Measurements from ENCODE around the gene PCSK6. TPM values are rescaled to one million over a fixed set of nuclear protein-coding genes. Genes with fewer than 3 reads are reported as not detected.
A peak's percentile ranks its signal among the peaks of the same experiment; 100 is the strongest.
"Not testable (repeated sequence)": the region's sequence is repeated elsewhere in the genome, so short reads cannot be mapped to it uniquely, and the experiment has no call there.

PCSK6 gene
- total RNA-seq, 4 donors from 2014 or later: 10.6 to 98.2 (median 12.8) TPM

GRCh38 chr15:101296418-101297405 is 192.8 kb downstream of the PCSK6 start:
- no peak overlapping the region for H3K27ac ChIP-seq
- TF ChIP-seq, protein P1, sequence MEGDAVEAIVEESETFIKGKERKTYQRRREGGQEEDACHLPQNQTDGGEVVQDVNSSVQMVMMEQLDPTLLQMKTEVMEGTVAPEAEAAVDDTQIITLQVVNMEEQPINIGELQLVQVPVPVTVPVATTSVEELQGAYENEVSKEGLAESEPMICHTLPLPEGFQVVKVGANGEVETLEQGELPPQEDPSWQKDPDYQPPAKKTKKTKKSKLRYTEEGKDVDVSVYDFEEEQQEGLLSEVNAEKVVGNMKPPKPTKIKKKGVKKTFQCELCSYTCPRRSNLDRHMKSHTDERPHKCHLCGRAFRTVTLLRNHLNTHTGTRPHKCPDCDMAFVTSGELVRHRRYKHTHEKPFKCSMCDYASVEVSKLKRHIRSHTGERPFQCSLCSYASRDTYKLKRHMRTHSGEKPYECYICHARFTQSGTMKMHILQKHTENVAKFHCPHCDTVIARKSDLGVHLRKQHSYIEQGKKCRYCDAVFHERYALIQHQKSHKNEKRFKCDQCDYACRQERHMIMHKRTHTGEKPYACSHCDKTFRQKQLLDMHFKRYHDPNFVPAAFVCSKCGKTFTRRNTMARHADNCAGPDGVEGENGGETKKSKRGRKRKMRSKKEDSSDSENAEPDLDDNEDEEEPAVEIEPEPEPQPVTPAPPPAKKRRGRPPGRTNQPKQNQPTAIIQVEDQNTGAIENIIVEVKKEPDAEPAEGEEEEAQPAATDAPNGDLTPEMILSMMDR (IDR thresholded peaks at IDR 0.05): no peak
- no peak for TF ChIP-seq POLR2A (IDR thresholded peaks at IDR 0.05)
- peaks cover 0 to 7% (median 0%) of the 10 kb centered on the region in 3 donors for H3K36me3 ChIP-seq
- H3K4me3 ChIP-seq: peak overlapping the region in 2 of 4 donors; percentile 70 to 88
- DNase-seq: no peak
- H3K27me3 ChIP-seq: no peaks in the 10 kb centered on the region
- no peaks in the 10 kb centered on the region for H3K9me3 ChIP-seq
- peaks cover 3 to 31% (median 6%) of the 10 kb centered on the region in 4 donors for H3K4me1 ChIP-seq

DNA sequence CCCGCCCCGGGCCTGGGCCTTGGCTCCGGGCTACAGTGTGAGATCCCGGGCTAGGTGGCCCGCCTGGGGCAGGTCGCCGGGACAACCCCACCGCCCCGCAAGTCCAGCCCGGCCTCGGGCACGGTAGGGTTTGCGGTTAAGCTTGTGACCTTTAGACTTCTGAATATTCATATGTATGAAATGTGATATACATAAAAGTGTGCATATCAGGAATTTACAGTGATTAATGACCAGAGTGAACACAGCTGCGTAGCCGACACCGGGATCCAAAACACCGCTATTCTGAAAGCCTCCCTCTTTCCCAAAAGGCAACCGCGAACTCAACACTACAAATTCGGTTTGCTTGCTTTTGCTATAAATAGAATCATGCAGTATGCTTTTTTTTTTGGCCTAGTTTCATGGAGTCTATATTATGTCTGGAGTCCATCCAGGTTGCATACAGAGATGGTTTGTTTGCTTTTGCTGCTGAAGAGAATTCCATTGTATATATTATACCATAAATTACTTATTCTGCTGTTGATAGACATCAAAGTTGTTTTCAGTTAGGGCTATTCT is 193.8 kb downstream of the PCSK6 start:
- DNase-seq: peak in 1 of 3 donors; percentile 71
- H3K4me3 ChIP-seq: peak overlapping the region; percentile 70 to 97 (median 82)
- H3K27ac ChIP-seq: peak overlapping the region; percentile 89 to 98 (median 94)
- H3K36me3 ChIP-seq: peaks cover 0 to 12% (median 0%) of the 10 kb centered on the region in 3 donors
- H3K27me3 ChIP-seq: no peaks in the 10 kb centered on the region
- peaks cover 3 to 32% (median 6%) of the 10 kb centered on the region in 4 donors for H3K4me1 ChIP-seq
- no peak for TF ChIP-seq POLR2A (IDR thresholded peaks at IDR 0.05)
- H3K9me3 ChIP-seq: no peaks in the 10 kb centered on the region

GRCh38 chr15:101294731-101295606 is 194.5 kb downstream of the PCSK6 start, which contains the start of gene SNRPA1:
SNRPA1 (minus strand) TSS chr15:101295248; CDS start chr15:101295178, 70 bp downstream.
- Histone ChIP-seq H3K36me3 (peaks cover 0 to 12% (median 0%) of the 10 kb centered on the region in 3 donors), H3K27ac (peak within 1 kb of the TSS; percentile 89 to 98 (median 94)), H3K4me1 (peaks cover 3 to 32% (median 6%) of the 10 kb centered on the region in 4 donors), H3K9me3 (no peaks in the 10 kb centered on the region), H3K27me3 (no peaks in the 10 kb centered on the region), H3K4me3 (peak within 1 kb of the TSS; percentile 70 to 97 (median 82))
- peak; percentile 96 to 99 (median 99) for DNase-seq
- peak; percentile 66 to 79 for TF ChIP-seq POLR2A (IDR thresholded peaks at IDR 0.05)
- TF ChIP-seq, protein P1 (IDR thresholded peaks at IDR 0.05): no peak

DNA sequence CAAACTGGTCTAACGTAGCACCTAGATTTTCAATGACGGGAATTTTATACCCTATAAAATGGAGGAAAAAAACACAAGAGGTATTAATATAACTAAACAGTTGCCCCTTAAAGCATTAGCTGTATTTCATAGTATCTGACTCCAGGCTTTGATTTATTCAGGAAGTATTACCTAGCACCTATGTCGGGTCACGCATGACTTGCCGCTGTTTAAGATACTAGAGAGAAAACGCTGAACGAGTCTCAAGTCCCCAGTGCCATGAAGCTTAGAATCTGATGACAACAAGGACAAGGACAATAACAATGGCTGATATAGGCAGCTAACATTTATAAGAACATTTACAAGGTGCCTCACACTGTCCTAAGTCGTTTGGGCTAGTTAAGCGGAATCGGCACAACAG is 196.4 kb downstream of the PCSK6 start:
- TF ChIP-seq POLR2A (IDR thresholded peaks at IDR 0.05): no peak
- TF ChIP-seq, protein P1 (IDR thresholded peaks at IDR 0.05): no peak
- H3K4me3 ChIP-seq: peak overlapping the region in 3 of 4 donors; percentile 70 to 97 (median 88)
- no peaks in the 10 kb centered on the region for H3K9me3 ChIP-seq
- peaks cover 3 to 38% (median 6%) of the 10 kb centered on the region in 4 donors for H3K4me1 ChIP-seq
- peak in 2 of 3 donors; percentile 47 to 60 for DNase-seq
- peaks cover 0 to 24% (median 0%) of the 10 kb centered on the region in 3 donors for H3K36me3 ChIP-seq
- H3K27me3 ChIP-seq: no peaks in the 10 kb centered on the region
- no peak overlapping the region for H3K27ac ChIP-seq

GRCh38 chr15:101288905-101289513 is 200.5 kb downstream of the PCSK6 start:
- no peak for DNase-seq
- no peaks in the 10 kb centered on the region for H3K27me3 ChIP-seq
- H3K4me1 ChIP-seq: peaks cover 3 to 31% (median 8%) of the 10 kb centered on the region in 4 donors
- TF ChIP-seq, protein P1 (IDR thresholded peaks at IDR 0.05): peak; percentile 20 to 72 (median 62)
- no peak for TF ChIP-seq POLR2A (IDR thresholded peaks at IDR 0.05)
- no peak overlapping the region for H3K4me3 ChIP-seq
- H3K9me3 ChIP-seq: no peaks in the 10 kb centered on the region
- H3K27ac ChIP-seq: no peak overlapping the region
- H3K36me3 ChIP-seq: peaks cover 0 to 64% (median 0%) of the 10 kb centered on the region in 3 donors

GRCh38 chr15:101287342-101287741 is 202.2 kb downstream of the PCSK6 start:
- peak overlapping the region in 2 of 4 donors; percentile 19 to 26 for H3K27ac ChIP-seq
- not testable (repeated sequence) for H3K9me3 ChIP-seq, H3K4me3 ChIP-seq, DNase-seq, H3K27me3 ChIP-seq
- peaks cover 0 to 16% (median 2%) of the 10 kb centered on the region in 4 donors for H3K4me1 ChIP-seq
- peaks cover 0 to 80% (median 0%) of the 10 kb centered on the region in 3 donors for H3K36me3 ChIP-seq

Measured in Peyer's patch (tissue), 4 donors.